SW480 (cell line): ENCODE measurements around the gene MADCAM1.
A peak's percentile ranks its signal among the peaks of the same experiment; 100 is the strongest.
"Not testable (repeated sequence)": the region's sequence is repeated elsewhere in the genome, so short reads cannot be mapped to it uniquely, and the experiment has no call there.

ENCODE experiments used
- DNase-seq: peaks from one replicate; pipeline ENCODE4 v3.0.0-alpha.2; 2016; ENCODE audit warnings: low spot score

MADCAM1 gene

GRCh38 chr19:465056-465816 lies 31.1 kb upstream of the MADCAM1 start:
- DNase-seq, result no peak

- DNase-seq, result no peak
Measured at GRCh38 chr19:467554-467953, 28.7 kb upstream of the MADCAM1 start.

GRCh38 chr19:468587-469256 lies 27.6 kb upstream of the MADCAM1 start:
- DNase-seq, result no peak

- DNase-seq, result no peak
Measured at GRCh38 chr19:469833-470232, 26.5 kb upstream of the MADCAM1 start.

GRCh38 chr19:470701-471100 lies 25.6 kb upstream of the MADCAM1 start:
- no peak for DNase-seq

- DNase-seq, result no peak
Measured at GRCh38 chr19:472005-472858, 24.1 kb upstream of the MADCAM1 start.

- no peak for DNase-seq
Measured at GRCh38 chr19:474126-475078, 21.9 kb upstream of the MADCAM1 start.

GRCh38 chr19:475360-475759 lies 20.9 kb upstream of the MADCAM1 start:
- no peak for DNase-seq

- DNase-seq, result no peak
Measured at GRCh38 chr19:478236-478903, 17.9 kb upstream of the MADCAM1 start.

- DNase-seq, result no peak
Measured at GRCh38 chr19:478976-479375, 17.3 kb upstream of the MADCAM1 start.

- no peak for DNase-seq
Measured at GRCh38 chr19:480016-480855, 16.1 kb upstream of the MADCAM1 start.

- DNase-seq, result not testable (repeated sequence)
Measured at GRCh38 chr19:481100-481499, 15.2 kb upstream of the MADCAM1 start.

- DNase-seq, result no peak
Measured at GRCh38 chr19:482186-483041, 13.9 kb upstream of the MADCAM1 start.

- DNase-seq, result no peak
Measured at GRCh38 chr19:483332-484072, 12.8 kb upstream of the MADCAM1 start.

- DNase-seq, result no peak
Measured at GRCh38 chr19:484494-484893, 11.8 kb upstream of the MADCAM1 start.

GRCh38 chr19:485077-485476 lies 11.2 kb upstream of the MADCAM1 start:
- no peak for DNase-seq

- peak; percentile 73 for DNase-seq
Measured at GRCh38 chr19:485583-486236, 10.6 kb upstream of the MADCAM1 start.
